ENCODE data around the gene CIAO1.

GRCh38 chr2:96233436-96233835 is 32.6 kb upstream of the CIAO1 start:
- no peak for TF ChIP-seq MAFK (IDR thresholded peaks at IDR 0.05; ENCODE audit: low read depth, low read length)
- no peak for TF ChIP-seq MAX (IDR thresholded peaks at IDR 0.05)
- no peak for TF ChIP-seq SIX5 (IDR thresholded peaks at IDR 0.05; ENCODE audit: low read depth, low read length)
- TF ChIP-seq POLR2A (IDR thresholded peaks at IDR 0.05; ENCODE audit: control extremely low read depth in 1 of 2, low read depth in 2 of 2, low read length in 2 of 2), result no peak
- TF ChIP-seq TAF7 (optimal IDR thresholded peaks at IDR 0.05; ENCODE audit: borderline replicate concordance, low read depth, low read length), result no peak
- TF ChIP-seq TEAD4 (IDR thresholded peaks at IDR 0.05; ENCODE audit: low read depth, low read length), result no peak
- TF ChIP-seq CTBP2 (IDR thresholded peaks at IDR 0.05; ENCODE audit: borderline replicate concordance, insufficient read depth, insufficient read length, low read length), result no peak
- TF ChIP-seq CTCF (IDR thresholded peaks at IDR 0.05; ENCODE audit: control extremely low read depth in 1 of 3, insufficient read depth in 1 of 3, low read depth in 1 of 3, low read length in 3 of 3), result no peak
- no peak for TF ChIP-seq EP300 (IDR thresholded peaks at IDR 0.05; ENCODE audit: borderline replicate concordance in 1 of 2, low read depth in 2 of 2, low read length in 2 of 2)
- TF ChIP-seq HDAC2 (IDR thresholded peaks at IDR 0.05; ENCODE audit: borderline replicate concordance in 1 of 2, low read depth in 2 of 2, low read length in 2 of 2), result no peak

Measured in H1 (cell line).